ENCODE measurements around the gene GALT.

DNA sequence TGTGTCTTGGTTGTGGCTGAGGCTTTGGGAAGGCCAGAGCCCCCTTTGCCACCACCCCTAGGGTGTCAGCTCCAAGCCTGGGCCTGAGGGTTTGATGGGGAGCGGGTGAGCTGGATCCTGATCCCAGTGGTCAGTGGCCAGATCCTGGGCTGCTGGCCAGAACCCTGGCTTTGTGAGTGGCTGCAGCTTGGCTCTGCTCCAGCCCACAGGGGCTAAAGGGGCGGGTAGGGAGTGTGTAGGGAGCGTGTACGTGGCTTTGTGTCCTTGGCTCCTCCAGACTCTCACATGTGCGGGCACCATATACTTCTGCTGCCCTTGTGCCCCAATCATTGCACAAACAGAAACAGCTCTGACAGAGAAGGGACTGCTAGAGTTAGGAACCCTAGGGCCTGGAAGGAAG lies 4.3 kb downstream of the GALT start:
- TF ChIP-seq, protein P1, sequence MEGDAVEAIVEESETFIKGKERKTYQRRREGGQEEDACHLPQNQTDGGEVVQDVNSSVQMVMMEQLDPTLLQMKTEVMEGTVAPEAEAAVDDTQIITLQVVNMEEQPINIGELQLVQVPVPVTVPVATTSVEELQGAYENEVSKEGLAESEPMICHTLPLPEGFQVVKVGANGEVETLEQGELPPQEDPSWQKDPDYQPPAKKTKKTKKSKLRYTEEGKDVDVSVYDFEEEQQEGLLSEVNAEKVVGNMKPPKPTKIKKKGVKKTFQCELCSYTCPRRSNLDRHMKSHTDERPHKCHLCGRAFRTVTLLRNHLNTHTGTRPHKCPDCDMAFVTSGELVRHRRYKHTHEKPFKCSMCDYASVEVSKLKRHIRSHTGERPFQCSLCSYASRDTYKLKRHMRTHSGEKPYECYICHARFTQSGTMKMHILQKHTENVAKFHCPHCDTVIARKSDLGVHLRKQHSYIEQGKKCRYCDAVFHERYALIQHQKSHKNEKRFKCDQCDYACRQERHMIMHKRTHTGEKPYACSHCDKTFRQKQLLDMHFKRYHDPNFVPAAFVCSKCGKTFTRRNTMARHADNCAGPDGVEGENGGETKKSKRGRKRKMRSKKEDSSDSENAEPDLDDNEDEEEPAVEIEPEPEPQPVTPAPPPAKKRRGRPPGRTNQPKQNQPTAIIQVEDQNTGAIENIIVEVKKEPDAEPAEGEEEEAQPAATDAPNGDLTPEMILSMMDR (IDR thresholded peaks at IDR 0.05), result no peak
- TF ChIP-seq POLR2A (IDR thresholded peaks at IDR 0.05), result no peak

Data from right lobe of liver (tissue), 4 donors.